ENCODE measurements around the gene CHD6.

CHD6 gene, protein sequence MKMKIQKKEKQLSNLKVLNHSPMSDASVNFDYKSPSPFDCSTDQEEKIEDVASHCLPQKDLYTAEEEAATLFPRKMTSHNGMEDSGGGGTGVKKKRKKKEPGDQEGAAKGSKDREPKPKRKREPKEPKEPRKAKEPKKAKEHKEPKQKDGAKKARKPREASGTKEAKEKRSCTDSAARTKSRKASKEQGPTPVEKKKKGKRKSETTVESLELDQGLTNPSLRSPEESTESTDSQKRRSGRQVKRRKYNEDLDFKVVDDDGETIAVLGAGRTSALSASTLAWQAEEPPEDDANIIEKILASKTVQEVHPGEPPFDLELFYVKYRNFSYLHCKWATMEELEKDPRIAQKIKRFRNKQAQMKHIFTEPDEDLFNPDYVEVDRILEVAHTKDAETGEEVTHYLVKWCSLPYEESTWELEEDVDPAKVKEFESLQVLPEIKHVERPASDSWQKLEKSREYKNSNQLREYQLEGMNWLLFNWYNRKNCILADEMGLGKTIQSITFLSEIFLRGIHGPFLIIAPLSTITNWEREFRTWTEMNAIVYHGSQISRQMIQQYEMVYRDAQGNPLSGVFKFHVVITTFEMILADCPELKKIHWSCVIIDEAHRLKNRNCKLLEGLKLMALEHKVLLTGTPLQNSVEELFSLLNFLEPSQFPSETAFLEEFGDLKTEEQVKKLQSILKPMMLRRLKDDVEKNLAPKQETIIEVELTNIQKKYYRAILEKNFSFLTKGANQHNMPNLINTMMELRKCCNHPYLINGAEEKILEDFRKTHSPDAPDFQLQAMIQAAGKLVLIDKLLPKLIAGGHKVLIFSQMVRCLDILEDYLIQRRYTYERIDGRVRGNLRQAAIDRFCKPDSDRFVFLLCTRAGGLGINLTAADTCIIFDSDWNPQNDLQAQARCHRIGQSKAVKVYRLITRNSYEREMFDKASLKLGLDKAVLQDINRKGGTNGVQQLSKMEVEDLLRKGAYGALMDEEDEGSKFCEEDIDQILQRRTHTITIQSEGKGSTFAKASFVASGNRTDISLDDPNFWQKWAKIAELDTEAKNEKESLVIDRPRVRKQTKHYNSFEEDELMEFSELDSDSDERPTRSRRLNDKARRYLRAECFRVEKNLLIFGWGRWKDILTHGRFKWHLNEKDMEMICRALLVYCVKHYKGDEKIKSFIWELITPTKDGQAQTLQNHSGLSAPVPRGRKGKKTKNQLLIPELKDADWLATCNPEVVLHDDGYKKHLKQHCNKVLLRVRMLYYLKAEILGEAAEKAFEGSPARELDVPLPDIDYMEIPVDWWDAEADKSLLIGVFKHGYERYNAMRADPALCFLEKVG (N-terminal part only)

DNA sequence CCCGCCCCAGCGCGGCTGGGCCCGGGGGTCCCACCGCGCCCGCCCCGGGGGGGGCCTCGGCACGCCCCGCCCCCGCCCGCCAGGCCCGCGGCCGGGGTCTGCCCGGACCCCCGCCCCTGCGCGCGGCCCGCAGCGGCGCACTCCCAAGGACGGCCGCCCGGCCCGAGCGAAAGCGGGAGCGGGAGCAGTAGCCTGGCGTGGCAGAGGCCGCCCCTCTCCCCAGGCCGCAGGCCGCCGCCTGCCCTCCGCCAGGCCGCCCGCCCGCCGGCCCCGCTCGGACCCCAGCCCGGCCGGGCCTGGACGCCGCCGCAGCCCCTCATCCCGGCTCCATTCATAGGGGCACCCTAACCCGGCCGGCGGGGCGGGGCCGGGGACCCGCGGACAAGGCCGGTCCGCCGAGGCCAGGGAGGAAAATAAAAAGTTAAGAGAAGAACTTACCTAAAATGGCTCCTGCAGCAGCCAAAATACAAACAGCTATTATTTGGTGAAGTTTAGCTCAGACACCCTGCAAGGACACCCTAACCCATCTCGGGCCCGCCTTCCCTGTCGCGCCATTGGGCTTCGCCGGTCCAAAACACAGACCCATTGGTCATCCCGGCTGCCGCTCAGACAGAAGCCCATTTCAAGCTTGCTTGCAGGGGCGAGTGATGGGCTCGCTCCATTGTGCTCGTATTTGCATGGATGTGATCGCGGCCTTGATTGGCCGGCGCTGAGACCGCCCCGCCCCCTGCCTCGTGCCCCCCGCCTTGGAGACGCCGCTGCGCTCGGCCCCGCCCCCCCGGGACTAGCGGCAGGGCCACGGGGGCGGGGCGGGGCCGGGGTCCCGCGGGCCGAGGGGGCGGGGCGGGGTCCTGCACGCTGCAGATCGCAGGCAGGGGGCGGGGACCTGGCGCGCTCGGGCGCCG is at the start of gene CHD6:
Gene CHD6 (minus strand): TSS at position 476 of the 905 bp plus-strand sequence. CDS start 67,040 bp downstream, outside the sequence.
- DNase-seq (ENCODE audit: extremely low read depth in 1 of 2, low read depth in 1 of 2) = peak; percentile 96 to 99

DNA sequence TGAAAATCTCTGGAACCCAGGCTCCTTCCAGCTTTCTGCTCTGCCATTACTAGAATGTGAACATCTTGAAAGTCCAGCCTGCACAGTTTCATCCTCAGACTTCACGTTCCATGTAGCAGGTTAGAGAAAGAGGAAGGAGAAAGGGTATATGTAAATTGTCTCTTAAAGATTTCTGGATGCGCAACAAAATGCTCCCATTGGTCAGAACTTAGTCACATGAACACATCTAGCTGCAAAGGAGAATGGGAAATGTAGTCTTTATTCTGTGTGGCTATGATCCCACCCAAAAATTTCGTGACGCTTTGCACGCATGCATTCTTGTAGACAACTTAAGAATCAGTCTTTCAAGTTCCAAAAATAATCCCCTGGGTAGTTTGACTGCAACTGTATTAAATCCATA is 46.4 kb upstream of the CHD6 start:
- DNase-seq (ENCODE audit: extremely low read depth in 1 of 2, low read depth in 1 of 2) = no peak

- DNase-seq (ENCODE audit: extremely low read depth in 1 of 2, low read depth in 1 of 2) = no peak
These were observed 39.5 kb upstream of the CHD6 start for GRCh38 chr20:41657655-41658054.

DNA sequence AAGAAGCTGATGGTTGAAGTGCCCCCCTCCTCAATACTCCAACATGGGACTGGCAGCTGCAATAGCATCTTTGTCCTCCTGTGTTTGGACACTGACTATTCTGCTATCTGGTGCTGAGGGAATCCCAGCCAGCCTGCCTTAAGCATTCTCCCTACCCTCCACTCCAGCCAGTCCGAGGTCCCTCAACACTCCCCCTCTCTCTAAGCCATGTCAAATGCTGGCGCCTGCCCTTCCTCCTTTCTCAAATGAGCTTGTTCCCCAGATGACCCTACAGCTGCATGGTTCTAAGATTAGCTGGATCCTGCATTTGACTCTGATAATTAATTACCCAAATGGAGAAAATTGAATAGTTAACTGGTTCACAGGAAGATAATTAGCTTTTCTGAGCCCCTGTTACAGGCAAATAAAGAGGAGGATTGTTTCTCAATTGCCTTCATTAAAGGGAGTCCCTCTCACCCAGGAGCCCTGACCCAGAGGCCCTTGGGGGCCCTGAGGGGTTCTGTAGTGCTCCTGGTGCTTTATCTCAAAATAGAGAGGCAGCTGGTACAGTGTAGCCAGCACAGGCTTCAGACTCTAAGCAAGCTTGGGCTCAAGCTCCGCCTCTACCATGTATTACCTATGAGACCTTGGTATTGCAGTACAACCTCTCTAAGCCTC is 37.9 kb upstream of the CHD6 start:
- no peak for DNase-seq (ENCODE audit: extremely low read depth in 1 of 2, low read depth in 1 of 2)

DNA sequence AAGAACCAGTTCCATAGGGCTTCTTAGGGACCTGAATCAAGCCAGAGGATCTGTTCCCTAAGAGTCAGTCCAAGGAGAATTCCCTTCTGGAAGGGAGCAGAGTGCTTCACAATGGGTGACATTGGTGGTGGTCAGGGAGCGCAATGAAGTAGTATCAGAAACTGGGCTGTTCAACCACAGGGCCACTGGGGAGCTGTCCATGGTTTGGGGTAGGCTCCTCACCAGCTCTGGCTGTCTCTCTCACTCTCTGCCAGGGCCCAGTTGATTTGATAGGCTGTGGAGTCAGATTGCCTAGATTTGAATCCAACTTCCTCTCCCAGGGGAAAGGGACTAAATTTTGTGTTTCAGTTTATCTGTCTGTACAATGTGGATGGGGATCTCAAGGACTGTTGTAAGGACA is 36.7 kb upstream of the CHD6 start:
- no peak for DNase-seq (ENCODE audit: extremely low read depth in 1 of 2, low read depth in 1 of 2)

DNA sequence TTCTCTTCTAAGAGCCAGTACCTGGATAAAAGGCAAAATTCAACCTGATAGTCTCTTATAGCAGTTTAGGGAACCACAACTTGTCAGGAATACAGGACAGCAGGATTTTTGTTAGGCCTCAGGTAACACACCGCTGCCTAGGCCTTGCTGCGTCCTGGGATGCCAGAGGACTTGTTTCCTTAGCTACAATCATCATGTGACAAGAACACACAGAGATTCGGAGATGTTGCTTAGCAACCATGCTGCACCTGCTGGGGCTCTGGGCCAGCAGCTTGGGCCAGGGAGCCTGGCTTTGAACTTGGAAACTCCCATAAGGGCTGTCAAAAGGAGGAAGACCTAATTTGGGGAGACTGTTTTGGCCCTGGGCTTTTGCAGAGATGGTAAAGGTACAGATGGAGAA is 36.1 kb upstream of the CHD6 start:
- no peak for DNase-seq (ENCODE audit: extremely low read depth in 1 of 2, low read depth in 1 of 2)

GRCh38 chr20:41650231-41650948 is 32.2 kb upstream of the CHD6 start:
- DNase-seq (ENCODE audit: extremely low read depth in 1 of 2, low read depth in 1 of 2) = no peak

- DNase-seq (ENCODE audit: extremely low read depth in 1 of 2, low read depth in 1 of 2) = no peak
These were observed 31.3 kb upstream of the CHD6 start for GRCh38 chr20:41649489-41649888.

GRCh38 chr20:41645372-41645771 is 27.2 kb upstream of the CHD6 start:
- no peak for DNase-seq (ENCODE audit: extremely low read depth in 1 of 2, low read depth in 1 of 2)

- no peak for DNase-seq (ENCODE audit: extremely low read depth in 1 of 2, low read depth in 1 of 2)
These were observed 25.3 kb upstream of the CHD6 start for GRCh38 chr20:41643504-41643938.

- DNase-seq (ENCODE audit: extremely low read depth in 1 of 2, low read depth in 1 of 2) = no peak
These were observed 21.5 kb upstream of the CHD6 start for GRCh38 chr20:41639630-41640029.

DNA sequence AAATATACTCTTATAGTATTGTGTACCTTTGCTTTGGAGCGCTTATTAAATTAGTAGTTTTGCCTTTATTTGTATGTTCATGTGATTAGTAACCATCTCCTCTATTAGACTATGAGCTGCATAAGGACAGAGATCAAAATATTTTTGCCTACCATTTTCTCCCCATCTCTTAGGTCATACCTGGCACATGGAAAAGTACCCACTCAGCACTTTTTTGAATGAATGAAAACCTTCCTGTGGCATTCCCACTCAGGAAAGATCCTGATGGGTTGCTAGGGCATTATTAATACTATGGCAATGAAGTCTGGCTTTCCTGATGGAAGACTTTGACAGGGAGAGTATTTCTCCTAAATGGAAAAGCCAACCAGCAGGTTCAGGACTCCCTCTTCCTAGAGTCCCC is 20.3 kb upstream of the CHD6 start:
- no peak for DNase-seq (ENCODE audit: extremely low read depth in 1 of 2, low read depth in 1 of 2)

DNA sequence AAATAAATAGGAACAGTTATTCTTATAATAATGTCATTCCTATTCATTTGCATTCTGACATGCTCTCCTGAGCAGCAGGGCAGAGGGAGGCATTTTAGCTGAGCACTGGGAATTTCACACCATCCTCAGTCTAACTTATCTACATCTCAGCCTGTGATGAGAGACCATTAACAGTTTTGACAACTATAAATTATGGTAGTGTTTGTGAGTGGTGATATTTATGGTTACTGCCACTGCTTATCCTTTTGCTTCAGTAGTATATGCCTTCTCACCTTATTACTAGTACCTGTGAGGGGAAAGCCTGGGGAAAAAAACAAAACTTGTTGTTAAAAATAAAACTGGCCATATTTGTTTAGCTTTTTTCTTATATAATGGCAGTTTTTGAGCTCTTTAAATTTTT is 17.0 kb upstream of the CHD6 start:
- DNase-seq (ENCODE audit: extremely low read depth in 1 of 2, low read depth in 1 of 2) = no peak

GRCh38 chr20:41632896-41633295 is 14.7 kb upstream of the CHD6 start:
- no peak for DNase-seq (ENCODE audit: extremely low read depth in 1 of 2, low read depth in 1 of 2)

- no peak for DNase-seq (ENCODE audit: extremely low read depth in 1 of 2, low read depth in 1 of 2)
These were observed 13.6 kb upstream of the CHD6 start for GRCh38 chr20:41631826-41632225.

GRCh38 chr20:41630846-41631245 is 12.7 kb upstream of the CHD6 start:
- DNase-seq (ENCODE audit: extremely low read depth in 1 of 2, low read depth in 1 of 2) = no peak

- DNase-seq (ENCODE audit: extremely low read depth in 1 of 2, low read depth in 1 of 2) = no peak
These were observed 9.6 kb upstream of the CHD6 start for GRCh38 chr20:41627611-41628244.

GRCh38 chr20:41627001-41627495 is 8.9 kb upstream of the CHD6 start:
- DNase-seq (ENCODE audit: extremely low read depth in 1 of 2, low read depth in 1 of 2) = no peak
